ENCODE results near the gene RPS10.

Gene RPS10

DNA sequence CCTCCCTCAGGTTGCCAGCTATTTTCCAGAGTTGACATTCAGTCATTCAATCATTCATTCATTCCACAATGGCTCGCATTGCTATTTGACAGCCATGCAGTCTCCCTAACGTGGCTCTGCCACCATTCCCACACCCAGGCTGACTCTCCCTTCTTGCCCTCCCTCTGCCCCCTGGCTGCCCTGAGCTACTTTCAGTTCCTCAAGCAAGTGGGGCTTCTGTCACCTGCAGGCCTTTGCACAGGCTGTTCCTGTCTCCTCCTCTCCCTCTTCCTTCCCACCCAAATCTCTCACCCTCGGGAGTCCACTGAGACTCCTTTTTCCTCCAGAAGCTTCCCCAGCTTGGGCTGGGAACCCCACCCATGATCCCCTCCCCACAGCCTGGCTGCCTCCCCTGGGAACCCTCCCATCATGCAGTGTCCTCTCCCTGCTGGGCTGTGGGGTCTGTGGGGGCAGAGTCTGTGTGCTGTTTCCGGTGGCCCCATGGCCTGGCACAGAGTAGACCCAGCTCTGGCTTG lies 42.6 kb upstream of the RPS10 start:
- TF ChIP-seq, protein P1, sequence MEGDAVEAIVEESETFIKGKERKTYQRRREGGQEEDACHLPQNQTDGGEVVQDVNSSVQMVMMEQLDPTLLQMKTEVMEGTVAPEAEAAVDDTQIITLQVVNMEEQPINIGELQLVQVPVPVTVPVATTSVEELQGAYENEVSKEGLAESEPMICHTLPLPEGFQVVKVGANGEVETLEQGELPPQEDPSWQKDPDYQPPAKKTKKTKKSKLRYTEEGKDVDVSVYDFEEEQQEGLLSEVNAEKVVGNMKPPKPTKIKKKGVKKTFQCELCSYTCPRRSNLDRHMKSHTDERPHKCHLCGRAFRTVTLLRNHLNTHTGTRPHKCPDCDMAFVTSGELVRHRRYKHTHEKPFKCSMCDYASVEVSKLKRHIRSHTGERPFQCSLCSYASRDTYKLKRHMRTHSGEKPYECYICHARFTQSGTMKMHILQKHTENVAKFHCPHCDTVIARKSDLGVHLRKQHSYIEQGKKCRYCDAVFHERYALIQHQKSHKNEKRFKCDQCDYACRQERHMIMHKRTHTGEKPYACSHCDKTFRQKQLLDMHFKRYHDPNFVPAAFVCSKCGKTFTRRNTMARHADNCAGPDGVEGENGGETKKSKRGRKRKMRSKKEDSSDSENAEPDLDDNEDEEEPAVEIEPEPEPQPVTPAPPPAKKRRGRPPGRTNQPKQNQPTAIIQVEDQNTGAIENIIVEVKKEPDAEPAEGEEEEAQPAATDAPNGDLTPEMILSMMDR (IDR thresholded peaks at IDR 0.05; ENCODE audit: borderline replicate concordance, control extremely low read depth, extremely low read depth, insufficient read depth, missing control alignments), result no peak
- no peak for DNase-seq (ENCODE audit: low spot score)
- in situ Hi-C loops (cut with MboI; ENCODE audit: low sequenced_read_pairs, unreplicated experiment), result no loop called here

DNA sequence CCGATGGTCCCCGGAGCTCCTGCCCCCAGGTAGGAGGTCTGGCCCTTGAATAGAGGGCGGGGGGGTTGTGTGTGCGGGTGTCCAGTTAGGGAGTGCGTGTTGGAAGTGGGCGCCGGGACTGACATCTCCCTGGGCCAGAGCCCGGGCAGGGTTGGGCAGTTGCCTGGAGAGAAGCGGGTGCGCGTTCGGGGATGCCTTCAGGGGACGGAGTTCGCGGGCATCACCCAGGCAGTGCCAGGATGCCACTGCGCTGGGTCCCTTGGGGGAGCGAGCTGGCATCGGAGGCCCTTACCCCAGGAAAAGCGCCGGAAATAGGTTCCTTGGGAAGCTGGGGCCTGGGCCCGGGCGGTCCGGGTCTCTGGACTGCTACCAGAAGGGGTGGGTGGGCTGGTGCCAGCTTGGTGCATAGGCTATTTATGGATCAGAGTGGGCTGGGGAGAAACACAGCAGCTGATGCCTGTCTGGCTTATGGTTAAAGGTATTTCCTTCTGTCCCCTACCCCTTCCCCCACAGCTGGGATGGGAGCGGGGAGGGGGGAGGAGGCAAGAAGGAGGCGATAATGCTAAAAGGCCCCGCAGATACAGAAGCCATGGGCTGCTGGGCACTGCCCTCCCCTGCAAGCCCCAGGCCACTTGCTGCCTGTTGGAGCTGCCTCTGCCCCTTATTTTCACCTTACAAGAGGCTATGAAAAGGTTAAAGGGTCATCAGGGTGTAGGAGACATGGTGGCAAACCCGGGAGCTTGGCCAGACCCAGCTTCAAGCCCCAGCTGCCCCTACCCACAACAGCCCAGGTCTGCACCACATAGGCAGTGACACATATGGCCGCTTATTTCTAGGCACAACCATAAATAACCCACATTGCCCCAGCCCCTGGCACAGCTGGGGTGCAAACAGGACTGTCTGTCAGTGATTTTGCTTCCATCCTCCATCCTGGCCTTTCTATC lies 40.6 kb upstream of the RPS10 start:
- DNase-seq (ENCODE audit: low spot score), result no peak
- in situ Hi-C loops (cut with MboI; ENCODE audit: low sequenced_read_pairs, unreplicated experiment), result no loop called here
- TF ChIP-seq, protein P1 (IDR thresholded peaks at IDR 0.05; ENCODE audit: borderline replicate concordance, control extremely low read depth, extremely low read depth, insufficient read depth, missing control alignments), result no peak

DNA sequence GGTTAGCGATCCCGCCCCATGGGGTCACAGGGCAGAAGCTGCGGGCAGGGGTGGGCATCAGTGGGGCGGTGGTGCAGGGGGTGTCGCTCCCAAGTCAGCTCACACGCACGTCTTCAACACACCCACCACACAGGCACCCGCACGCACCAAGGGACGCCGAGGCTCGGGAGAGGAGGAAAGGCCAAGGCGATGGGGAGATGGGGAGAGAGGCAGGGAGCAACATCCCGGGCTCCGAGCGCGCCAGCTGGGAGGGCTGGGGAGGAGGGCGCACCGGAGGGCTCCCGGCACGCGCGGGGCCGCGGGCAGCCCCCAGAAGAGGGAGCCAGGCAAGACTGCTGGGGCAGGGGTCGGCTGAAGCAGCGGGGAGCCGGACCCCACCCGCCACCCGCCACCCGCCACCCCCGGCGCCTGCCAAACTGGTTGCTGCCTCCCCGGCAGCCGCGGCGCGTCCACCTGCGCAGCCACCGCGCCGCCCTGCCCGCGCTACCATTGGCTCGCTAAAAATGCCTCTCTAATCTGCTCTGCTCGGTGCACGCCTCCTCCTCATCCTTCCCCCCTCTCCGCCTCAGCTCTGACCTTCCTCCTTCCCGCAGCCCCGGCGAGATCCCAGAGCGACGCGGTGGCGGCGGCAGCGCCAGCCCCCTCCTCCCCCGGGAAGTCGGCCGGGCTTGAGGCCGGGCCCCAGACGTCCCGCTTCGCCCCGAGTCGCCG lies 39.8 kb upstream of the RPS10 start, which contains the start of gene PACSIN1:
Gene PACSIN1, plus strand, starts transcription at position 546 of the 711 bp plus-strand sequence. CDS start 60,230 bp downstream, outside the sequence.
- peak; percentile 68 for DNase-seq (ENCODE audit: low spot score)
- TF ChIP-seq, protein P1 (IDR thresholded peaks at IDR 0.05; ENCODE audit: borderline replicate concordance, control extremely low read depth, extremely low read depth, insufficient read depth, missing control alignments), result no peak
- in situ Hi-C loops (cut with MboI; ENCODE audit: low sequenced_read_pairs, unreplicated experiment), result no loop called here

DNA sequence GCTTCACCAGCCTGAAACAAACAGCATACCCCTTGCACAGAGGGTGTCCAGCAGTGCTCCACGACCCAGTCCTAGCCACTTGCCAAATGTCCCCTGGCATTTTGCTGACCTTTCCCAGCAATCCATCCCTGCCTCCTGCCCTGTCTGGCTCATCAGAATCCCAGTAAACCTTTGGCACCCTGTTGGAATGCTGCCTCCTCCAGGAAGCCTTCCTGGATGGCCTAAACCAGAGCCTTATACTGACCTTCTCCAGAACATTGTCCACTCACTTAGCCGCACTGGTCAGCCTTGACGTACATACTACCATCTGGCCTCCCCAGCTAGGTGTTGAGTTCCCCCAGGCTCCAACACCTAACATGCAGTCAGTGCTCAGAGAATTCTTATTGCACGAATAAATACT lies 38.0 kb upstream of the RPS10 start:
- DNase-seq (ENCODE audit: low spot score), result no peak
- TF ChIP-seq, protein P1 (IDR thresholded peaks at IDR 0.05; ENCODE audit: borderline replicate concordance, control extremely low read depth, extremely low read depth, insufficient read depth, missing control alignments), result no peak
- in situ Hi-C loops (cut with MboI; ENCODE audit: low sequenced_read_pairs, unreplicated experiment), result no loop called here

DNA sequence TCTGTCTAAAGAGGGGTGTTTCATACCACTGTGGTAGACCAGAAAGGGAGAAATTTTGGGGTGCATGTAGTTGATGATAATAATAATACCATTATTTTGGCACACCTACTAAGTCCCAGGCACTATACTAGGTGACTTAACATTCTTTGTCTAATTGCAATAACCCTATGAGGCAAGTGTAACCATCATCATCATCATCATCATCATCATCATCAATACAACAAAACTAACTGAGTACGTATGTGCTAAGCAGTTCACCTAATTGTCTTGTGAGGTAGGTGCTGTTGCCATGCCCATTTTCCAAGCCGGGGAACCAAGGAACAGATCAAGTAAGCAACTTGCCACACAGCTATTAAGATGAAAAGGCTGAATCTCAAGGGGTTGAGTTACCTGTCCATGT lies 37.4 kb upstream of the RPS10 start:
- DNase-seq (ENCODE audit: low spot score), result no peak
- TF ChIP-seq, protein P1 (IDR thresholded peaks at IDR 0.05; ENCODE audit: borderline replicate concordance, control extremely low read depth, extremely low read depth, insufficient read depth, missing control alignments), result no peak
- in situ Hi-C loops (cut with MboI; ENCODE audit: low sequenced_read_pairs, unreplicated experiment), result no loop called here

DNA sequence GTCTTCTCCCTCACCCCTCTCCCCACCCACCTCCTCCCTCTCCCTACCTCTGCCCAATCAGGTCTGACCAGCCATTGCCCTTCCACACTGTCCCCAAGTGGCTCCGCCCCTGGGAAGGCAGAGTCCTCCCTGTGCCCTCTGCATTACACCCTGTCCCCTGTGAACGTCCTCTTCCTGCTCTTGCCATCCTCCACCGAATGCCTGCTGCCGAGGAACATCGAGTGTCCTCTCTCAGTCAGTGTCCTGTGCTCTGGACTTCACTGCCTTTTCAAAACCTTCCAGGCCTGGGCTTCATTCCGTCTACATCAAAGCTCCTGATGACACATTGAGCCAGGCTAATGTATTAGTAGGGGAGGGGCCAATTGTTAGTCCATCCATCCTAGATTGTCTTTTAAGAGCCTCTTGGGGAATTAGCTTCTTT lies 36.7 kb upstream of the RPS10 start:
- no peak for DNase-seq (ENCODE audit: low spot score)
- TF ChIP-seq, protein P1 (IDR thresholded peaks at IDR 0.05; ENCODE audit: borderline replicate concordance, control extremely low read depth, extremely low read depth, insufficient read depth, missing control alignments), result no peak
- in situ Hi-C loops (cut with MboI; ENCODE audit: low sequenced_read_pairs, unreplicated experiment), result no loop called here

Measured in GM13976 (cell line).